Trophoblast cell (in vitro differentiated cells and primary cell): Measurements from ENCODE around the gene OARD1.

Experiments
- DNase-seq, 2 donors: peaks; one replicate each; pipeline ENCODE4 v3.0.0-alpha.2; 2016
- H2AFZ ChIP-seq: 2 replicates; pipeline ENCODE4 v1.6.1; 2013; ENCODE audit warnings: low read length, moderate library complexity, mild to moderate bottlenecking; ENCODE audit not compliant: insufficient read depth, poor library complexity
- H2AK5ac ChIP-seq: 2 replicates; pipeline ENCODE4 v1.6.1; 2013; ENCODE audit warnings: mild to moderate bottlenecking, low read length
- H2BK120ac ChIP-seq: 2 replicates; pipeline ENCODE4 v1.6.1; 2013; ENCODE audit warnings: low read length, mild to moderate bottlenecking, moderate library complexity; ENCODE audit not compliant: insufficient read depth, poor library complexity
- H2BK12ac ChIP-seq: 2 replicates; pipeline ENCODE4 v1.6.1; 2013; ENCODE audit warnings: mild to moderate bottlenecking, low read length, moderate library complexity
- H2BK5ac ChIP-seq: 2 replicates; pipeline ENCODE4 v1.6.1; 2013; ENCODE audit warnings: low read length, low read depth, moderate library complexity, mild to moderate bottlenecking; ENCODE audit not compliant: poor library complexity
- H3K14ac ChIP-seq: 2 replicates; pipeline ENCODE4 v1.6.1; 2013; ENCODE audit warnings: mild to moderate bottlenecking, low read length
- H3K18ac ChIP-seq: 2 replicates; pipeline ENCODE4 v1.6.1; 2013; ENCODE audit warnings: mild to moderate bottlenecking, low read length
- H3K23ac ChIP-seq: 2 replicates; pipeline ENCODE4 v1.6.1; 2013; ENCODE audit warnings: low read length
- H3K27ac ChIP-seq: 2 replicates; pipeline ENCODE4 v1.5.1; 2013; ENCODE audit warnings: low read depth, mild to moderate bottlenecking, inconsistent platforms, low read length, moderate library complexity
- H3K27me3 ChIP-seq: 2 replicates; pipeline ENCODE4 v1.6.1; 2013; ENCODE audit warnings: inconsistent platforms, mild to moderate bottlenecking, low read length, moderate library complexity; ENCODE audit not compliant: insufficient read depth
- H3K36me3 ChIP-seq, 2 experiments: 1 replicate in 1 of 2; 2 replicates in 1 of 2; pipeline ENCODE4 v1.6.1; 2013; ENCODE audit warnings: low read length in 2 of 2, mild to moderate bottlenecking in 2 of 2, moderate library complexity in 1 of 2; ENCODE audit not compliant: insufficient read depth in 2 of 2, control insufficient read depth in 1 of 2
- H3K4ac ChIP-seq: 2 replicates; pipeline ENCODE4 v1.6.1; 2013; ENCODE audit warnings: low read depth, mild to moderate bottlenecking, low read length, moderate library complexity
- H3K4me1 ChIP-seq, 2 experiments: 1 replicate in 1 of 2; 2 replicates in 1 of 2; pipeline ENCODE4 v1.6.1; 2013; ENCODE audit warnings: low read length in 2 of 2, mild to moderate bottlenecking in 2 of 2, moderate library complexity in 1 of 2; ENCODE audit not compliant: insufficient read depth in 2 of 2, control insufficient read depth in 1 of 2
- H3K4me2 ChIP-seq: 2 replicates; pipeline ENCODE4 v1.6.1; 2013; ENCODE audit warnings: inconsistent platforms, mild to moderate bottlenecking, low read length, moderate library complexity
- H3K4me3 ChIP-seq: 2 replicates; pipeline ENCODE4 v1.5.1; 2013; ENCODE audit warnings: mild to moderate bottlenecking, low read depth, low read length, inconsistent platforms
- H3K79me1 ChIP-seq: one replicate; pipeline ENCODE4 v1.6.1; 2013; ENCODE audit warnings: low read length
- H3K79me2 ChIP-seq: 2 replicates; pipeline ENCODE4 v1.6.1; 2013; ENCODE audit warnings: low read length, mild to moderate bottlenecking; ENCODE audit not compliant: control insufficient read depth, insufficient read depth, poor library complexity
- H3K9ac ChIP-seq: 2 replicates; pipeline ENCODE4 v1.6.1; 2013; ENCODE audit warnings: mild to moderate bottlenecking, low read length
- H3K9me3 ChIP-seq: 2 replicates; pipeline ENCODE4 v1.6.1; 2013; ENCODE audit warnings: low read depth, mild to moderate bottlenecking, control low read depth, inconsistent platforms, low read length; ENCODE audit not compliant: insufficient read depth
- H4K12ac ChIP-seq: 2 replicates; pipeline ENCODE4 v1.6.1; 2013; ENCODE audit warnings: low read depth, mild to moderate bottlenecking, low read length, moderate library complexity
- H4K8ac ChIP-seq: 2 replicates; pipeline ENCODE4 v1.6.1; 2013; ENCODE audit warnings: low read depth, mild to moderate bottlenecking, low read length, moderate library complexity
- H4K91ac ChIP-seq: one replicate; pipeline ENCODE4 v1.6.1; 2013; ENCODE audit warnings: low read depth, mild to moderate bottlenecking, low read length, moderate library complexity
- WGBS: extraction: QIAGEN DNeasy Blood & Tissue Kit; methylation state at CpG from one replicate; pipeline ENCODE4 v1.1.7; 2013; ENCODE audit warnings: missing lambda C conversion rate; ENCODE audit not compliant: insufficient read length, insufficient coverage; ENCODE audit errors: extremely low coverage; 5-methylcytosine and 5-hydroxymethylcytosine counted together

OARD1 gene

DNA sequence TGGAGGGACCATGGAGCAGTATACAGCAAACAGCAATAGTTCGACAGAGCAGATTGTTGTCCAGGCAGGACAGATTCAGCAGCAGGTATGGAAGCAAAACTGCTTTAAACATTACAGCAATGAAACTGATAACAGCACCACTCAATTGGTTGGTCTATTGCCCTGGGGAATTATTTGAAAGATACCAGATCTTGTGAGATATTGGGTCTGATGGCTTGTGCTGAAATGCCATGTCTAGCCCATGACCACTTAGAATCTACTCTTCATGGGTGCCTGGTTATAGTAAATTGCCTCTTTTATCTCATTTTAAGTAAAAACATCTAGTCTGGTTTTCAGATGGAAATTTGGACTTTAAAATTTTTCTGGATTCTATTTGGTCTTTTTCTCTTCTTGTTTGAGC lies 6.9 kb upstream of the OARD1 start:
- H3K9me3 ChIP-seq, result no peaks in the 10 kb centered on the region
- no CpG with 5 or more reads among the region's 1 CpG for WGBS

DNA sequence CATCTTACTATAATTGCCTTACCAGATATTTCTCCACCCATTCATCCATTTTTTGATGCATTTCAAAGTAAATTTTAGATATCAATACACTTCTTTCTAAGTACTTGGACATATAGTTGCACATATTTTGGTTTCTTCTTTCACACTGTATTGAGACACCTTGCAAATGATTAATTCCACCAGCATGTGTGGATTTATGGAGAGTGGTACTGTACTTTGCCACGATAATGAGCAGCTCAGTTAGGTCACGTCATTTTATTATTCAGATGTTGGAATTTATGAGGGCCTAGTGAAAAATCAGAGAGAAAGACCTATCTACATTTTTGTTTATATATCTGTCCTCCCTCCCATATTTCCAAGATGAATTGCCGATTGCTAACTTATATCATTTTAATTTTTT lies 5.9 kb upstream of the OARD1 start:
- Histone ChIP-seq H2BK120ac (no peak overlapping the region), H2BK5ac (no peak overlapping the region), H4K8ac (no peak overlapping the region), H3K27me3 (no peaks in the 10 kb centered on the region), H3K79me1 (peaks cover 5% of the 10 kb centered on the region), H3K23ac (no peak overlapping the region), H4K91ac (no peak overlapping the region), H3K9ac (no peak overlapping the region), H3K4me3 (no peak overlapping the region), H3K18ac (no peak overlapping the region), H3K14ac (no peak overlapping the region), H3K4me1 (peaks cover 2 to 4% of the 10 kb centered on the region in 2 experiments), H4K12ac (no peak overlapping the region), H3K4me2 (no peak overlapping the region), H3K36me3 (peaks cover 10 to 16% of the 10 kb centered on the region in 2 experiments), H3K79me2 (peaks cover 21% of the 10 kb centered on the region), H2AFZ (no peak overlapping the region), H3K4ac (no peak overlapping the region), H3K9me3 (no peaks in the 10 kb centered on the region), H3K27ac (no peak overlapping the region), H2BK12ac (no peak overlapping the region), H2AK5ac (no peak overlapping the region)
- DNase-seq, result no peak
- whole genome bisulfite sequencing, result no CpG with 5 or more reads among the region's 3 CpGs

More for the DNA sequence above, 6.9 kb upstream of the OARD1 start:
- H3K18ac ChIP-seq, result no peak overlapping the region
- no peak overlapping the region for H3K4me3 ChIP-seq
- no peak overlapping the region for H3K9ac ChIP-seq
- H2AFZ ChIP-seq, result no peak overlapping the region
- no peak overlapping the region for H4K8ac ChIP-seq
- H2AK5ac ChIP-seq, result no peak overlapping the region
- H3K79me1 ChIP-seq, result no peaks in the 10 kb centered on the region
- no peak overlapping the region for H3K27ac ChIP-seq
- no peak overlapping the region for H2BK12ac ChIP-seq
- no peak overlapping the region for H2BK5ac ChIP-seq
- H3K14ac ChIP-seq, result no peak overlapping the region
- no peaks in the 10 kb centered on the region for H3K27me3 ChIP-seq
- peaks cover 11 to 18% of the 10 kb centered on the region in 2 experiments for H3K36me3 ChIP-seq
- peaks cover 13% of the 10 kb centered on the region for H3K79me2 ChIP-seq
- no peak for DNase-seq
- no peak overlapping the region for H4K91ac ChIP-seq
- no peak overlapping the region for H2BK120ac ChIP-seq
- H4K12ac ChIP-seq, result no peak overlapping the region
- peaks cover 2 to 4% of the 10 kb centered on the region in 2 experiments for H3K4me1 ChIP-seq
- H3K4me2 ChIP-seq, result no peak overlapping the region
- no peak overlapping the region for H3K23ac ChIP-seq
- H3K4ac ChIP-seq, result peak overlapping the region; percentile 67

DNA sequence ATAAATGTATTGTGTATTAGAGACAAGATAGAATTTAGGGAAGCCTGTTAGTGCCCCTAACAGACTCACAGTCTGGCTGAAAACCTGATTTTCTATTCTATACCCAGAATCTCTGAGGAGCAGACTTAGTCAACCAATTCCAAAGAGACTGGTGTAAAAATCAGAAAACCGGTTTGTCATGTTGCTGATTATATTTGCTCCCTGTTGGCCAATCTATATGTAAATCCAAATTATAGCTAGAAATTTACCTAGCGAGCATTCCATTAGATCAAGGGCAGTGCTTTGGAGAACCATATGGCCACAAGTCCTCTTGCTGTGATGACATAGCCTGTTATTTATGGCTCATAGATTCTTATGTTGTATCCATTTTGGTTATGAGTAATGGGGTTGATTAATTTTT lies 5.4 kb upstream of the OARD1 start:
- H3K4ac ChIP-seq, result peak overlapping the region; percentile 94
- H3K4me2 ChIP-seq, result no peak overlapping the region
- peaks cover 10% of the 10 kb centered on the region for H3K79me1 ChIP-seq
- no peak overlapping the region for H2BK120ac ChIP-seq
- peaks cover 10 to 16% of the 10 kb centered on the region in 2 experiments for H3K36me3 ChIP-seq
- H3K23ac ChIP-seq, result no peak overlapping the region
- H3K27me3 ChIP-seq, result no peaks in the 10 kb centered on the region
- DNase-seq, result peak in 1 of 2 donors; percentile 41
- peaks cover 22% of the 10 kb centered on the region for H3K79me2 ChIP-seq
- no peaks in the 10 kb centered on the region for H3K9me3 ChIP-seq
- H3K9ac ChIP-seq, result no peak overlapping the region
- no peak overlapping the region for H2AK5ac ChIP-seq
- H3K4me3 ChIP-seq, result no peak overlapping the region
- H3K27ac ChIP-seq, result no peak overlapping the region
- peaks cover 2 to 4% of the 10 kb centered on the region in 2 experiments for H3K4me1 ChIP-seq
- no peak overlapping the region for H3K18ac ChIP-seq
- H4K8ac ChIP-seq, result no peak overlapping the region
- no peak overlapping the region for H3K14ac ChIP-seq
- H2AFZ ChIP-seq, result no peak overlapping the region
- H4K91ac ChIP-seq, result no peak overlapping the region
- no peak overlapping the region for H4K12ac ChIP-seq
- H2BK5ac ChIP-seq, result no peak overlapping the region
- WGBS, result no CpG with 5 or more reads among the region's 2 CpGs
- H2BK12ac ChIP-seq, result no peak overlapping the region

DNA sequence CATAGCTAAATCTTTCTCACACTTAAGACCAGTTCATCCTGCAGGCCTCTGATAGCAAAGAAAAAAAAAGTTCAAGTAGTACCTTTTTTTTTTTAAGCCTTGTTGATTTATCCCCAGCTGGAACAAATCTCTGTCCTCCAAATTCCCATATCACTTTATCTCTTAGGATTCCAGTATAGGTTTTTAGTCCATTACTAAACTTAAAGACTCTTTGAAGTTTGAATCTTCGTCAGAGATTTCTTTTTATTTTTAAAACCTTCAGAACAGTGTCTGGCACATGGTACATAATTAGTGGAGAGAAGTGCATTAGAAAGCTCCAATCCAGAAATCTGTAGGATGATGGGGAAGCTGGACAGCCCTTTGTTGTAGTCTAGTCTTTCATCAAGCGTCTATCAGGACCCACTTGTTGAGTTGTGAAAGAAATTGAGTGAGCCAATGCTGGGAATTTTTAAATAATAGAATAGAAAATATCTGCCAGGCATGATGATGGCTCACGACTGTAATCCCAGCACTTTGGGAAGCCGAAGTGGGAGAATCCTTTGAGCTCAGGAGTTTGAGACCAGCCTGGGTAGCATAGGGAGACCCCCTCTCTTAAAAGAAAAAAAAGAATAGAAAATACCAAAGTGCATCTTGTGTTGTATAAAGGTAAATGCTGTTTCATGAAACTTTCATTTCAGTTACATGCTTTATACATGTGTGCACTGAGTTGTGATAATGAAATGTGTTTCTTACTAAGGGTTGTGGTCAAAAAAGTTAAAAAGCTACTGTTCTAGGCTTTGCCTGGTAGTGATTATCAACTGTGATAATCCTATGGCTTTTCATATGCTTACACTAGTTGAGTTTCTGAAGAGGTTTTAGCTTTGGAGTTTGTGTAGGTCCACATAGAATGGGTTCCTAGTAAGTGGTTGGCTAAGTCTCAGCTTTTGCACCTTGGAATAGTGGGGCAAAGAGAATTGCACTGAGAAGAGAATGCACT lies 3.8 kb upstream of the OARD1 start:
- Histone ChIP-seq H2AK5ac (no peak overlapping the region), H3K79me1 (peaks cover 19% of the 10 kb centered on the region), H3K27me3 (no peaks in the 10 kb centered on the region), H3K23ac (no peak overlapping the region), H4K8ac (no peak overlapping the region), H3K27ac (no peak overlapping the region), H4K91ac (no peak overlapping the region), H2BK12ac (no peak overlapping the region), H3K9ac (no peak overlapping the region), H3K79me2 (peaks cover 25% of the 10 kb centered on the region), H4K12ac (no peak overlapping the region), H3K4me3 (no peak overlapping the region), H3K18ac (no peak overlapping the region), H3K36me3 (peaks cover 9 to 13% of the 10 kb centered on the region in 2 experiments), H2BK120ac (no peak overlapping the region), H3K4me1 (peaks cover 2 to 4% of the 10 kb centered on the region in 2 experiments), H2BK5ac (no peak overlapping the region), H3K4ac (peak overlapping the region; percentile 97), H3K14ac (no peak overlapping the region), H3K4me2 (no peak overlapping the region), H3K9me3 (no peaks in the 10 kb centered on the region), H2AFZ (no peak overlapping the region)
- no CpG with 5 or more reads among the region's 4 CpGs for WGBS
- DNase-seq, result no peak
